ENCODE results near the gene MKNK1.

Gene MKNK1

DNA sequence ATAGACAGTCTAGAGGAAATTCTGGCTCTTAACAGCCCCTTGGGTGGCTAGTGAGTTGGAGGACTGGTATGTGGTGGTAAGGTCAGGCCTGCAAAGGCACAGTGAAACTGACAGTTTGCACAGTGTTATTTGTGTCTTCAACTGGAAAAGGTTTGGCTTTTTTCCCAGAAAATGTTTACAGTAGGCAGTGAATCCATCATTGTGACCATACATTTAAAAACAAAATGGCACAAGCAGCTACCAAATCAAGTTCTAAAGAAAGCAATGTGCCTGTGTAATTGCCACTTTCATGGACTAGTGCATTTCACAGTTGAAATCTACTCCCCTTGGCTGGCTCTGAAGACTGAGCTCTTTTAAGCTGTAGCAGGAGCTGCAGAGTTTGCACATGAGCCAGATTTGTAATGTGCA, 39.3 kb upstream of the MKNK1 start (continued):
- no peak for TF ChIP-seq ZNF292 (tag by site-specific recombination; IDR thresholded peaks at IDR 0.05; ENCODE audit: borderline replicate concordance, low read depth)
- TF ChIP-seq ZNF2 (tag by site-specific recombination; IDR thresholded peaks at IDR 0.05), result peak; percentile 87
- TF ChIP-seq ZNF221 (tag by site-specific recombination; IDR thresholded peaks at IDR 0.05; ENCODE audit: borderline replicate concordance), result 0 out of 2 replicates have a peak, but pooled peaks have one; percentile 35
- TF ChIP-seq MYNN (tag by site-specific recombination; IDR thresholded peaks at IDR 0.05; ENCODE audit: borderline replicate concordance), result no peak
- TF ChIP-seq KLF10 (tag by site-specific recombination; IDR thresholded peaks at IDR 0.05), result peak; percentile 35; the same call in 1 of the 2 replicates
- TF ChIP-seq INSM2 (tag by site-specific recombination; IDR thresholded peaks at IDR 0.05), result peak; percentile 82
- peak; percentile 76 for TF ChIP-seq GLIS1 (tag by site-specific recombination; IDR thresholded peaks at IDR 0.05)
- peak; percentile 100 for TF ChIP-seq OSR2 (tag by site-specific recombination; IDR thresholded peaks at IDR 0.05)
- 0 out of 2 replicates have a peak, but pooled peaks have one; percentile 25 for TF ChIP-seq ZNF76 (tag by site-specific recombination; IDR thresholded peaks at IDR 0.05; ENCODE audit: borderline replicate concordance, low read depth)
- peak; percentile 53; the same call in 1 of the 2 replicates for TF ChIP-seq IKZF3 (tag by site-specific recombination; IDR thresholded peaks at IDR 0.05)
- TF ChIP-seq ZNF843 (tag by site-specific recombination; IDR thresholded peaks at IDR 0.05), result peak; percentile 93
- peak; percentile 58; the same call in 1 of the 2 replicates for TF ChIP-seq ZNF184 (tag by site-specific recombination; IDR thresholded peaks at IDR 0.05)
- peak; percentile 82 for TF ChIP-seq ZNF629 (tag by site-specific recombination; IDR thresholded peaks at IDR 0.05)
- TF ChIP-seq ZNF660 (tag by site-specific recombination; IDR thresholded peaks at IDR 0.05), result peak; percentile 38; the same call in 1 of the 2 replicates
- peak; percentile 34; the same call in 1 of the 2 replicates for TF ChIP-seq ZBTB8A (tag by site-specific recombination; IDR thresholded peaks at IDR 0.05)
- no peak for TF ChIP-seq ZNF777 (tag by site-specific recombination; IDR thresholded peaks at IDR 0.05; ENCODE audit: borderline replicate concordance)
- TF ChIP-seq ZNF366 (tag by site-specific recombination; conservative IDR thresholded peaks at IDR 0.05), result peak; percentile 79
- 0 out of 2 replicates have a peak, but pooled peaks have one; percentile 77 for TF ChIP-seq BCL11A (tag by site-specific recombination; IDR thresholded peaks at IDR 0.05; ENCODE audit: low read depth)
- TF ChIP-seq ZNF10 (tag by site-specific recombination; IDR thresholded peaks at IDR 0.05), result peak; percentile 49
- TF ChIP-seq ZNF664 (tag by site-specific recombination; IDR thresholded peaks at IDR 0.05), result peak; percentile 22; the same call in 1 of the 2 replicates
- peak; percentile 93 for TF ChIP-seq SP7 (tag by site-specific recombination; IDR thresholded peaks at IDR 0.05)
- peak; percentile 77 for TF ChIP-seq ZBTB17 (tag by site-specific recombination; IDR thresholded peaks at IDR 0.05)
- peak; percentile 91 for TF ChIP-seq OVOL3 (tag by site-specific recombination; IDR thresholded peaks at IDR 0.05)
- TF ChIP-seq ZBTB1 (tag by site-specific recombination; IDR thresholded peaks at IDR 0.05), result peak; percentile 45; the same call in 1 of the 2 replicates
- TF ChIP-seq, protein P1, sequence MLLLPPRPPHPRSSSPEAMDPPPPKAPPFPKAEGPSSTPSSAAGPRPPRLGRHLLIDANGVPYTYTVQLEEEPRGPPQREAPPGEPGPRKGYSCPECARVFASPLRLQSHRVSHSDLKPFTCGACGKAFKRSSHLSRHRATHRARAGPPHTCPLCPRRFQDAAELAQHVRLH (tag by site-specific recombination; IDR thresholded peaks at IDR 0.05), result peak; percentile 93
- TF ChIP-seq TCF7L2 (IDR thresholded peaks at IDR 0.05; ENCODE audit: borderline replicate concordance, low read depth, low read length), result no peak
- peak; percentile 90 for TF ChIP-seq ZXDB (tag by site-specific recombination; IDR thresholded peaks at IDR 0.05)
- peak; percentile 90 for TF ChIP-seq ZEB2 (tag by site-specific recombination; IDR thresholded peaks at IDR 0.05)
- TF ChIP-seq WT1 (tag by site-specific recombination; IDR thresholded peaks at IDR 0.05), result peak; percentile 95
- TF ChIP-seq ZNF24 (tag by site-specific recombination; IDR thresholded peaks at IDR 0.05), result peak; percentile 82
- peak; percentile 72 for TF ChIP-seq ZNF18 (tag by site-specific recombination; IDR thresholded peaks at IDR 0.05)
- TF ChIP-seq GLI2 (tag by site-specific recombination; IDR thresholded peaks at IDR 0.05; ENCODE audit: borderline replicate concordance, low read depth), result peak; percentile 87
- peak; percentile 93 for TF ChIP-seq GFI1B (tag by site-specific recombination; IDR thresholded peaks at IDR 0.05)
- TF ChIP-seq, protein P2, sequence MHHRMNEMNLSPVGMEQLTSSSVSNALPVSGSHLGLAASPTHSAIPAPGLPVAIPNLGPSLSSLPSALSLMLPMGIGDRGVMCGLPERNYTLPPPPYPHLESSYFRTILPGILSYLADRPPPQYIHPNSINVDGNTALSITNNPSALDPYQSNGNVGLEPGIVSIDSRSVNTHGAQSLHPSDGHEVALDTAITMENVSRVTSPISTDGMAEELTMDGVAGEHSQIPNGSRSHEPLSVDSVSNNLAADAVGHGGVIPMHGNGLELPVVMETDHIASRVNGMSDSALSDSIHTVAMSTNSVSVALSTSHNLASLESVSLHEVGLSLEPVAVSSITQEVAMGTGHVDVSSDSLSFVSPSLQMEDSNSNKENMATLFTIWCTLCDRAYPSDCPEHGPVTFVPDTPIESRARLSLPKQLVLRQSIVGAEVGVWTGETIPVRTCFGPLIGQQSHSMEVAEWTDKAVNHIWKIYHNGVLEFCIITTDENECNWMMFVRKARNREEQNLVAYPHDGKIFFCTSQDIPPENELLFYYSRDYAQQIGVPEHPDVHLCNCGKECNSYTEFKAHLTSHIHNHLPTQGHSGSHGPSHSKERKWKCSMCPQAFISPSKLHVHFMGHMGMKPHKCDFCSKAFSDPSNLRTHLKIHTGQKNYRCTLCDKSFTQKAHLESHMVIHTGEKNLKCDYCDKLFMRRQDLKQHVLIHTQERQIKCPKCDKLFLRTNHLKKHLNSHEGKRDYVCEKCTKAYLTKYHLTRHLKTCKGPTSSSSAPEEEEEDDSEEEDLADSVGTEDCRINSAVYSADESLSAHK (tag by site-specific recombination; IDR thresholded peaks at IDR 0.05), result peak; percentile 91
- no peak for TF ChIP-seq SP2 (tag by site-specific recombination; IDR thresholded peaks at IDR 0.05)
- peak; percentile 41; the same call in 1 of the 2 replicates for TF ChIP-seq ZBTB6 (tag by site-specific recombination; IDR thresholded peaks at IDR 0.05)

Measured in HEK293 (cell line).